HG02759 (cell line): ENCODE measurements around the gene TBC1D24.

Experiments used
- ATAC-seq: cut with Tn5 transposase; IDR thresholded peaks from one replicate; pipeline ENCODE4 v1.9.1; 2021; ENCODE audit warnings: mild to moderate bottlenecking, moderate library complexity; ENCODE audit not compliant: unreplicated experiment

TBC1D24 gene

GRCh38 chr16:2497695-2498484, 23.0 kb downstream of the TBC1D24 start:
- ATAC-seq, result no peak

GRCh38 chr16:2498531-2499253, 23.8 kb downstream of the TBC1D24 start:
- ATAC-seq, result no peak

DNA sequence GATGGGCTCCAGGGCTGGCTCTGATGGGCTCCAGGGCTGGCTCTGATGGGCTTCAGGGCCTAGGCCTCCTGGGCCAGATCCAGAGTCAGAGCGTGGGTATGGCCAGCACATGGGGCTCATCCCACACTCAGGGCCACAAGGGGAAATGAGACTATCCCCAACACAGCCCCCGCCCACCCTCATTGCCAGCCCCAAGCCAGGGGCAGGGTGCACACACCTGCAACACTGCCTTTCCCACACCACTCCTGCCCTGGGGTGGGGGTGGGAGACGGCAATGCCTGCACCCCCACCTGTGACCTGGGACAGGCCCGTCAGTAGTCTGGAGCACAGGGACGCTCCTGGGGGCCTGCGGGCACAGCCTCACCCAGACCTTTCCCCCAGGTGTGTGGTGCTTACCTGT, 24.5 kb downstream of the TBC1D24 start:
- ATAC-seq, result no peak

DNA sequence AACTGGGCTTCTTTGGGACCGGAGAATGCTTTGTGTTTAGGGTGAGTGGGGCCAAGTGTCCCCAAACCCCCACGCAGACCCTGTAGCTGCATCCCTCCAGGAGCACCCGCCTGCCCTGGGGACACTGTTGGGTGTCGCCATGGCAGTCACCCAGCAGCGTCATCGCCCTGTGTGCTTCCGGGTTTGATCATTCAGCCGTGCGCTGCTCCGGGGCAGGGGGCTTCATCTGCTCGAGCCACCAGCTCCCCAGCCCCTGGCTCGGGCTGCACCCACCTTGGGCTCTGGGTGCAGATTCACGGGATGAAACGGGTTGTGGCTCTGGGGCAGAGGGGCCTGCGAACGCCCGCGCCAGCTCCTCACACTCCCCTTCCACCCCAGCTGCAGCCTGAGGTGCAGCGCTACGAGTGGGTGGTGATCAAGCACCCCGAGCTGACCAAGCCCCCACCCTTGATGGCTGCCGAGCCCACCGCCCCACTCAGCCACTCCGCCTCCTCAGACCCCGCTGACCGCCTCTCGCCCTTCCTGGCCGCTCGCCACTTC, 25.0 kb downstream of the TBC1D24 start:
- ATAC-seq, result no peak

GRCh38 chr16:2500430-2500917, 25.5 kb downstream of the TBC1D24 start:
- no peak for ATAC-seq

- ATAC-seq, result no peak
These were observed 26.2 kb downstream of the TBC1D24 start for GRCh38 chr16:2500918-2501750.

DNA sequence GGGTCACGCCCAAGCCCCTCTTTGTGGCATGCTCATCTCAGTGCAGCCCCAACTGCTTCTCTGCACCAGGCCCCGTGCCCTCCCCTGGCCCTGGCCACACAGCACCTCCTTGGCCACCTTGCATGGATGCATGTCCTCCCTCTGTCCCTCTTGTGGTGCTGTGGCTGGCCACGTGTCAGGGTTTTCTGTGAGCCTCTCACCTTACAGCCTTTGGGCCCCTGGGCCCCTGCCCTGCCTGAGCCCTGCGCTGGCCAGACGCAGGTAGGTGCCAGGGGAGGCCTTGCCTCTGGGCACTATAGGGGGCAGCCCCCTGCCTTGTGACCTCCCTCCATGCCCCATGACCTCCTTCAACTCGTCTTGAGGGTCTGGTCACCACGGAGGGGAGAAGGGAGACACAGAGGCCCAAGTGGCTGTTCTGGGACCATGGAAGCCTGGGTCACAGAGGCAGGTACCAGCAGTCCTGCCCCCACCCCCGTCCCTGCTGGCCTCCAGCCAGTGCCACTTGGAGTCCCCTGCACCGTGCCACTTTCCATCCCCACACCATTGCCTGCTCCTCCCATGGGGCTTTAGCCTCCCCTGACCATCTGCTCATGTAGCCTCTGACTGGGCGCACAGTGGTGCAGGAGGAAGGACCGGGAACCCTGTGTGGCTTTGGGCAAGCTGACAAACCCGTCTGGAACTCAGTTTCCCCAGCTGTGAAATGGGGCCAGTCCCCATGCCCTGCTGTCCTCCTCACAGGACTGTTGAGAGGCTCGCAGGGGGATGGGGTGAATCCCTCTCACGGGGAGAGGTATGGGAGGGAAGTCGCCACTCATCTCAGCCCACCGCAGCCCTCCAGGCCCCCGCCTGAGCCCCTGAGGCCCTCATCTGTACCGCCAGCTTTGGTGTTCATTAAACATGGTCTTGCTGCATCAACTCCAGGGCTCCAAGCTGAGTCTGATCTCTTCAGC, 27.3 kb downstream of the TBC1D24 start:
- no peak for ATAC-seq

DNA sequence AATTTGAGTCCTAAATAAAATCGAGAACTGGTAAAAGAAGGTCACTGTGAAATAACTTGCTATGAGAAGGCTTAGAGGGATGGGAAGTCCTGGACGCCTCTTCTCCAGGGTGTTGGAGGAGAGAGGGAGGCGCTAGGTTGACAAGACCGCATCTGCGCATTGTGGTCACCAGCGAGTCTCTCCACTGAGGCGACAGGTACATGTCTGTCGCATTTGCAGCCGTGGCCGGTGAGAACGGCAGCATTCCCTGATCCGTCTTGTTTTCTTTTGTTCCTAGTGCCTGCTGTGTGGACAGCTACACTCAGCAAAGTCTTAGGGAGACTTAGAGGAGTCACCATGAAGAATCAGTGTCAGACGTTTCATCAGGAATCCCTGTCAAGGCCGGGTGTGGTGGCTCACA, 30.8 kb downstream of the TBC1D24 start:
- ATAC-seq, result no peak

DNA sequence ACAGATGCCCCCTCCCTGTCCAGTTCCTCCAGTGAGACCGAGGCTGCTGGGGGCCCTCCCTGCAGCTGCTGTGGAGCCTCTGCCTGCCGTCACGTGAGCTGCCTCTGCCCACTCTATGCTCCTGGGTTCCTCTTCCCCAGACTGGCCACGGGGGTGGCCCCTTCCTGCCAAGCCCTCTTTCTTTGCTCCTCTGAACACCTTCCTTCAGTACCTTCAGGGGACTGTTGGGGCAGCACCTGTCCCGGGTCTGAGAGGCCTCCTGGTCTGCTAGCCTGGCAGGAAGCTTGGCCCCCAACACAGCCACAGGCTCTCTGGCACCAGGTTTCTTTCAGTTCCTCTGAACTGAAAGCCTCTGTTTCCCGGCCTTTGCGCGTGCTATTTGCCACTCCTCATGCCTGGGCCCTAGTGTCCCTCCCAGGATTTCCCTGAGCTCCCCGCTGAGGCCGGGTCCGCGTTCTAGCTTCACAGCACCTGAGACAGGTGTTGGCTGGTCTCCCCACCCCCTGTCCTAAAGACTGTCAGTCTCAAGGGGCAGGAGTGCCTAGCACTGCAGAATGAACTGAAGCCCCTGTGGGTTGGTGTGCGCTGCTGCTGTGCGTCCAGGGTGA, 32.2 kb downstream of the TBC1D24 start:
- peak; percentile 56 for ATAC-seq

DNA sequence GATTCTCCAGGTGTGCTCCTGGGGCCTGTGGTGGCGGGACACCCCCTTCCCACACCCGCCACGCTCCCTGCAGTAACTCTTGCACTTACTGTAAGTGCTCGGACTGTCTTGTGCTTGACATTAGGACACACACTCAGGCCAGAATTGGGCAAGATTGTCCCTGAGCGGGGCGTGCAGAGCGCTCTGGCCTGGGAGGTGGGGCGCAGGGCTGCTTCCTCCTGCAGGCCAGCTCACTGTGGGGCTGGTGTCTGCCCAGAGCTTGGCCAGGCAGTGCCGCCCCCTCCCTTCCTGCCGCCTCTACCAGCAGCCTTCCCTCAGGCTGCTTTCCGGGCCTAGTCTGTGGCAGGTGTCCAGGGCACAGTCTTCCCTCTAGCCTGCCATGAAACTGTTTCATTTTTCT, 32.7 kb downstream of the TBC1D24 start:
- ATAC-seq, result peak; percentile 17

- ATAC-seq, result no peak
These were observed 33.9 kb downstream of the TBC1D24 start for GRCh38 chr16:2508722-2509400.

GRCh38 chr16:2511128-2511800, 36.3 kb downstream of the TBC1D24 start:
- ATAC-seq, result no peak

DNA sequence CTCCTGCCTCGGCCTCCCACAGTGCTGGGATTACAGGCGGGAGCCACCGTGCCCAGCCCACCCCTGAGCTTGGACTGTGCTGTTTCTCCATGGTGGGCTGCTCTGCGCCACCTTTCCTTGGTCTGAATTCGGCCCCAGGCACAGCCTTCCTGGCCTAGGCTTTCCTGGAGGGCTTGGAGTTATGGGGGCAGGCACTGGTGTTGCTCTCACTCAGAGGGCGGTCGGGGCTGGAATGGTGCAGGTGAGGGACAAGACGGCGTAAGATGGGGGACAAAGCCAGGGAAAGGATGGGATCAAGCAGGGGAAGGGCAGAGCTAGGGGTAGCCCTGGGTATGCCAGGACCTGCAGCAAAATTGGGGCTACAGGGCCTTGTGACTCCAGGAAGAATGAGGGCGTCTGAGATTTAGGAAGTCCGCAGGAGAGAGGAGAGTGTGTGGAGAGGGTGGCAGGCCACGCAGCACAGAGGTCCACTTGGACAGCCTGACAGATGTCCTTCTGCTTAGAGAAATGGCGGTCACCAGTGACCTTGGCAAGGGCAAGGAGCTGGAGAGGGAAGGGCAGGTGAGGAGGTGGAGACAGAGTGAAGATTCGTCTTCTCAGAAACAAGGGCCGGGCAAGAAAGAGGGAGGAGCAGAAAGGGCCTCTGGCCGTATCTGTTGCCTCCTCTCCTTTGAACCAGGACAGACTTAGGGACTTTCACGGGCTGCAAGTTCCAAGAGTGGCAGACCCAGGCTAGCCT, 37.2 kb downstream of the TBC1D24 start:
- ATAC-seq, result no peak

DNA sequence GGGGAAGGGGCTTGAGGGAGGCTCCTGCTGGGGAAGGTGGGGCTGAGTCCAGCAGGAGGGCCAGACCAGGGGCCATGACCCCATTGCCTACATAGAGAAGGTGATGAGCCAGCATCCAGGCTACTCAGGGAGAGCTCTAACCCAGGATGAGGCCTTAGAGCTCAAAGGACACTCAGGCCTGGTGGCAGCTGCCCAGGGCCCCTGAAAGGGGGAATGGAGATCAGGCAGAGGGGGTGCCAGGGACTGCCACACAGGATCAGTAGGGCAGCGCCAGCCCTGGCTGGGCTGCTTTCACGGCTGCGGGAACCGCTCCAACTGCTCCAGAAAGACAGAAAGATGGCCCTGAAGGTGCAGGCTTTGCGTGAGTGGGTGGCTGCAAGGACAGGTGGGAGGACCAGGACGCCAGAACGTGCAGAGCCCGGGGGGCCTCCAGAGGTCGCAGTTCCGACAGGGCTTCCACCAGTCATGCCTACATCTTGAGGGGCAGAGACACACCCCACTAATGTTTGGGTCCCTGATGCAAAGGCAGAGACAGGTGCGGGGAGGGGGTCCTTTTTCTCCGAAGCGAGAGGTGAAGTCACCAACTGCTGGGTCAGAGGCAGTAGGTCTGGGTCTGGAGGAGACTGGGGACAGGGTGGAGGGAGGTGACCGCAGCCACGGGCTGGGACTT, 37.9 kb downstream of the TBC1D24 start:
- no peak for ATAC-seq

DNA sequence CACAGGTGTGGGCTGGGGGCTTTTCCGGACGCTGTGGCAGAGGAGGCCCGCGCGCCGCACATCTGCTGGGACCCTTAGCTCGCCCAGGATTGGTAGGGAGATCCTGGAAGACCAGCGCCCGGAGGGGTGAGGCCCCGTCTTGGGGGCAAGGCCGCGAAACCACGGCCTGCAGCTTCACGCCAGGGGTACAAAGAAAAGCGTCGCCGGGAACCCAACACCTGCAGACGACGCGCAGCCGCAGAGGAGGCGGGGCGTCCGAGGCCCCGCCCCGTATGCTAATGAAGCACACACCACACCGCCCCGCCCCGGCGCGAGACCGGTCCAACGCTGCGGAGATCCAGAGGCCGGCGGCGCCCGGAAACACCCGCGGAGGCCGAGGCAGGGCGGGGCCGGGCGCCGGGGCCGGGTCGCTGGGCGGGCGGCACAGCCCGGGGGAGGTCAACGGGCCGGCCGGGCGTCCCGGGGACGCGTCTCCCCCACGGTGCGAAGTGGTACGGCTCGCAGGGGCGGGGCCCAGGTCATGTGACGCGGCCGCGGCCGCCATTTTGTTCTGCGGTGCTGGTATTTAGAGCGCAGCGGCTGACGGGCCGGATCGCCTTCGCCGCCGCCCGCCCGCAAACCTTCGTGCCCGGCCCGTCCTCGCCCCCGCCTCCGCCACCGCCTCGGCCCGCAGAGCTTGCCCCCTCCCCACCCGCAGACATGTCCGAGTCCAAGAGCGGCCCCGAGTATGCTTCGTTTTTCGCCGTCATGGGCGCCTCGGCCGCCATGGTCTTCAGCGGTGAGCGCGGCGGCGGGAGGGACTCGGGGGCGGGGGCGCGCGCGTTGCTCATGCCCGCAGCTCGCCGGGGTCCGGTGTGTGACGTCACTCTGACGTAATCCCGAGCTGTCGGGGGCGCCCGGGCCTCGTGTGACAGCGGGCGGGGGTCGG, 38.7 kb downstream of the TBC1D24 start, which contains the start of gene ATP6V0C:
TSS of gene ATP6V0C (plus strand) at position 548 of the 928 bp plus-strand sequence. CDS start at position 700, 152 bp downstream.
- ATAC-seq, result peak; percentile 75
